Liver (tissue), 9 donors: ENCODE measurements around the gene CBR3. TPM values are rescaled to one million over a fixed set of nuclear protein-coding genes. Genes with fewer than 3 reads are reported as not detected.

Experiments used
- DNase-seq: peaks from one replicate; pipeline ENCODE4 v3.0.0-alpha.2; 2017; ENCODE audit warnings: low spot score
- H3K27ac ChIP-seq, 2 donors: one replicate each; pipeline ENCODE4 v1.7.0; 2013; ENCODE audit warnings: inconsistent platforms in 2 of 2, low read length in 2 of 2, control low read depth in 1 of 2, low read depth in 1 of 2, mild to moderate bottlenecking in 1 of 2
- H3K27me3 ChIP-seq, 4 donors: one replicate each; pipeline versions ENCODE4 v1.6.1 to v1.7.0; 2013; ENCODE audit warnings: low read length in 3 of 4, inconsistent platforms in 1 of 4, mild to moderate bottlenecking in 1 of 4, moderate library complexity in 1 of 4; ENCODE audit not compliant: control insufficient read depth in 4 of 4, insufficient read depth in 4 of 4
- H3K36me3 ChIP-seq, 4 donors: one replicate each; pipeline versions ENCODE4 v1.6.1 to v1.7.0; 2013; ENCODE audit warnings: low read length in 3 of 4, mild to moderate bottlenecking in 3 of 4, low read depth in 1 of 4, moderate library complexity in 1 of 4; ENCODE audit not compliant: control insufficient read depth in 4 of 4, insufficient read depth in 3 of 4
- H3K4me1 ChIP-seq, 4 donors: one replicate each; pipeline versions ENCODE4 v1.6.1 to v1.7.0; 2013; ENCODE audit warnings: low read length in 3 of 4, mild to moderate bottlenecking in 3 of 4, moderate library complexity in 1 of 4; ENCODE audit not compliant: control insufficient read depth in 4 of 4, insufficient read depth in 4 of 4
- H3K4me3 ChIP-seq, 3 donors: one replicate each; pipeline versions ENCODE4 v1.6.1 to v1.7.0; 2013; ENCODE audit warnings: low read length in 3 of 3, control low read depth in 1 of 3, low read depth in 1 of 3, mild to moderate bottlenecking in 1 of 3
- H3K9ac ChIP-seq, 2 donors: one replicate each; pipeline ENCODE4 v1.7.0; 2013; ENCODE audit warnings: low read length in 2 of 2, mild to moderate bottlenecking in 2 of 2, moderate library complexity in 2 of 2, control low read depth in 1 of 2, low read depth in 1 of 2
- H3K9me3 ChIP-seq, 4 donors: one replicate each; pipeline versions ENCODE4 v1.6.1 to v1.7.0; 2013; ENCODE audit warnings: low read length in 3 of 4; ENCODE audit not compliant: control insufficient read depth in 4 of 4
- EGR1 ChIP-seq, 2 donors: IDR thresholded peaks; 2 replicates each; pipeline ENCODE4 v1.6.1; 2016 to 2018; ENCODE audit warnings: antibody characterized with exemption in 2 of 2, low read depth in 2 of 2
- FOXA1 ChIP-seq: IDR thresholded peaks from 2 replicates; pipeline ENCODE4 v1.6.1; 2016; ENCODE audit warnings: antibody characterized with exemption
- FOXA2 ChIP-seq: IDR thresholded peaks from 2 replicates; pipeline ENCODE4 v1.6.1; 2016; ENCODE audit warnings: antibody characterized with exemption
- GABPA ChIP-seq, 2 donors: IDR thresholded peaks in 1 of 2; conservative IDR thresholded peaks in 1 of 2; 2 replicates each; pipeline ENCODE4 v1.6.1; 2016; ENCODE audit warnings: antibody characterized with exemption in 2 of 2, mild to moderate bottlenecking in 1 of 2, moderate library complexity in 1 of 2
- HNF4A ChIP-seq, 2 donors: conservative IDR thresholded peaks; 2 replicates each; pipeline ENCODE4 v1.6.1; 2016; ENCODE audit warnings: antibody characterized with exemption in 2 of 2, mild to moderate bottlenecking in 2 of 2
- HNF4G ChIP-seq: IDR thresholded peaks from 2 replicates; pipeline ENCODE4 v1.6.1; 2016; ENCODE audit warnings: antibody characterized with exemption
- JUND ChIP-seq, 2 donors: IDR thresholded peaks; 2 replicates each; pipeline ENCODE4 v1.6.1; 2016; ENCODE audit warnings: antibody characterized with exemption in 2 of 2
- NR2F2 ChIP-seq: IDR thresholded peaks from 2 replicates; pipeline ENCODE4 v1.6.1; 2016; ENCODE audit warnings: antibody characterized with exemption
- RAD21 ChIP-seq, 2 donors: IDR thresholded peaks; 2 replicates each; pipeline ENCODE4 v1.6.1; 2016; ENCODE audit warnings: antibody characterized with exemption in 2 of 2, mild to moderate bottlenecking in 2 of 2
- RXRA ChIP-seq, 2 donors: IDR thresholded peaks; 2 replicates each; pipeline ENCODE4 v1.6.1; 2017 to 2018; ENCODE audit warnings: antibody characterized with exemption in 2 of 2, mild to moderate bottlenecking in 1 of 2
- SP1 ChIP-seq: IDR thresholded peaks from 2 replicates; pipeline ENCODE4 v1.6.1; 2018; ENCODE audit warnings: antibody characterized with exemption, mild to moderate bottlenecking
- TAF1 ChIP-seq: conservative IDR thresholded peaks from 2 replicates; pipeline ENCODE4 v1.6.1; 2016; ENCODE audit warnings: antibody characterized with exemption, mild to moderate bottlenecking
- YY1 ChIP-seq: IDR thresholded peaks from 2 replicates; pipeline ENCODE4 v1.6.1; 2016; ENCODE audit warnings: antibody characterized with exemption, mild to moderate bottlenecking
- WGBS: extraction: QIAGEN DNeasy Blood & Tissue Kit; methylation state at CpG from one replicate; pipeline ENCODE4 v1.1.7; 2013; 5-methylcytosine and 5-hydroxymethylcytosine counted together
- polyA plus RNA-seq, 2 donors: library from polyadenylated mRNA; stranded (reverse) in 1 of 2; unstranded in 1 of 2; fragments of 200-250 nt in 1 of 2; fragments of >200 nt in 1 of 2; fragmentation: Nextera tagmentation in 1 of 2; extraction: Ambion mirVana in 1 of 2; gene quantifications; one replicate each; pipeline versions ENCODE4 v1.2.1 to v1.2.3, GENCODE V29; 2013 to 2015
- total RNA-seq, 2 donors: library from RNA; depleted of rRNA; stranded (reverse); fragments of >200 nt; gene quantifications; one replicate each; pipeline ENCODE4 v1.2.3, GENCODE V29; 2014
- TF ChIP-seq, protein P1 (sequence below): IDR thresholded peaks from 2 replicates; pipeline ENCODE4 v1.6.1; 2016; ENCODE audit warnings: antibody characterized with exemption
- TF ChIP-seq, protein P2 (sequence below): IDR thresholded peaks from 2 replicates; pipeline ENCODE4 v1.6.1; 2016; ENCODE audit warnings: antibody characterized with exemption
- TF ChIP-seq, protein P3 (sequence below): IDR thresholded peaks from 2 replicates; pipeline ENCODE4 v1.6.1; 2016; ENCODE audit warnings: antibody characterized with exemption
- TF ChIP-seq, protein P4 (sequence below): IDR thresholded peaks from 2 replicates; pipeline ENCODE4 v1.6.1; 2016; ENCODE audit warnings: antibody characterized with exemption, mild to moderate bottlenecking
- TF ChIP-seq, protein P5 (sequence below): fragments of 150-350 bp; IDR thresholded peaks from 2 replicates; pipeline ENCODE4 v1.5.1; 2017; ENCODE audit warnings: improper control_type of control experiment, low read depth, low read length; ENCODE audit not compliant: missing input control
- donor health status: healthy.
- donor health status: healthy.
- donor health status: healthy.
- donor health status: healthy.
- donor health status: healthy.

Gene CBR3
- total and polyA plus RNA-seq, 4 donors, result 0.31 to 0.70 (median 0.47) TPM

DNA sequence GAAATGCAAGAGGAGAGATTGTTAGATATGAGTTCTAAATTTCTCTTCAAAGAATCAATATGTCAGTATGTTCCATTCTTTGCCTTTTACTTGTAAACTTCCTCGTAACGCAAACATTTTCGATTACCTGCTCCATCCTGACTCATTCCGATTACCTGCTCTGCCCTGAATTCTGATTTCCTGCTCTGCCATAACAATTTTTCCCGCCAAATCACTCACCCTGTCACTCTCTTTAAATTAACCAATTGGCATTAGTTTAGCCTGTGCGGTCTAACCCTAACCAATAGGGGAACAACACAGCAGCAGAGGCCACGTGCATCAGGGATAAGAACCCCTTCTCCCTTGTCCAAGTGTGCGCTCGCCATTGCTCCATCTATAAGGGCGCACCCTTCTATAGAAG, 25.0 kb upstream of the CBR3 start:
- no peaks in the 10 kb centered on the region for H3K9me3 ChIP-seq
- no peak for DNase-seq
- H3K36me3 ChIP-seq, result no peaks in the 10 kb centered on the region
- WGBS, result 91% methylated on average over 10 of the region's 10 CpGs
- TF ChIP-seq, protein P1, sequence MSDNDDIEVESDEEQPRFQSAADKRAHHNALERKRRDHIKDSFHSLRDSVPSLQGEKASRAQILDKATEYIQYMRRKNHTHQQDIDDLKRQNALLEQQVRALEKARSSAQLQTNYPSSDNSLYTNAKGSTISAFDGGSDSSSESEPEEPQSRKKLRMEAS, result no peak
- TF ChIP-seq HNF4G (no peak), FOXA2 (no peak), NR2F2 (no peak), RAD21 (IDR thresholded peaks at IDR 0.05) (no peak), RXRA (IDR thresholded peaks at IDR 0.05) (no peak), JUND (IDR thresholded peaks at IDR 0.05) (no peak)
- TF ChIP-seq, protein P2, sequence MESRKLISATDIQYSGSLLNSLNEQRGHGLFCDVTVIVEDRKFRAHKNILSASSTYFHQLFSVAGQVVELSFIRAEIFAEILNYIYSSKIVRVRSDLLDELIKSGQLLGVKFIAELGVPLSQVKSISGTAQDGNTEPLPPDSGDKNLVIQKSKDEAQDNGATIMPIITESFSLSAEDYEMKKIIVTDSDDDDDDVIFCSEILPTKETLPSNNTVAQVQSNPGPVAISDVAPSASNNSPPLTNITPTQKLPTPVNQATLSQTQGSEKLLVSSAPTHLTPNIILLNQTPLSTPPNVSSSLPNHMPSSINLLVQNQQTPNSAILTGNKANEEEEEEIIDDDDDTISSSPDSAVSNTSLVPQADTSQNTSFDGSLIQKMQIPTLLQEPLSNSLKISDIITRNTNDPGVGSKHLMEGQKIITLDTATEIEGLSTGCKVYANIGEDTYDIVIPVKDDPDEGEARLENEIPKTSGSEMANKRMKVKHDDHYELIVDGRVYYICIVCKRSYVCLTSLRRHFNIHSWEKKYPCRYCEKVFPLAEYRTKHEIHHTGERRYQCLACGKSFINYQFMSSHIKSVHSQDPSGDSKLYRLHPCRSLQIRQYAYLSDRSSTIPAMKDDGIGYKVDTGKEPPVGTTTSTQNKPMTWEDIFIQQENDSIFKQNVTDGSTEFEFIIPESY, result no peak
- H3K27ac ChIP-seq, result no peak overlapping the region
- H3K4me1 ChIP-seq, result peaks cover 0 to 7% (median 3%) of the 10 kb centered on the region in 4 donors
- H3K9ac ChIP-seq, result no peak overlapping the region
- H3K27me3 ChIP-seq, result no peaks in the 10 kb centered on the region
- H3K4me3 ChIP-seq, result no peak overlapping the region

DNA sequence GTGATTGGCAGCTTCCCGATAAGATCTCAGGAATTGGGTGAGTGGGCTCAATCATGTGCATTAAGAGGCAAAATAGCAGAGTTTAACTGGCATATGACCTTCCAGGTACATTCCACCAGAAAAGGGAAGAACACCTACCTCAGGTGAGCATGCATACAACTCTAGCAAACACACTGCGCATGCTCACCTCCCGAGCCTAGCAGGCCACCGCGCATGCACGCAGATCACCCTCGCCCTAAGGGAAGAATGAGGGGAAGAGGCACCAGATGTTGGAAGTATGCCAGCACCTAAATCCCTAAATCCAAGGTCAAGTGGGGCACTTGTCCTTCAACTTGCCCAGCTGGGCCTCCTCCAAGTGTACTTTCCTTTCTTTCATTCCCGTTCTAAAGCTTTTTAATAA, 23.6 kb upstream of the CBR3 start:
- no peaks in the 10 kb centered on the region for H3K27me3 ChIP-seq
- no peak overlapping the region for H3K9ac ChIP-seq
- H3K36me3 ChIP-seq, result no peaks in the 10 kb centered on the region
- DNase-seq, result no peak
- H3K27ac ChIP-seq, result no peak overlapping the region
- peaks cover 0 to 7% (median 3%) of the 10 kb centered on the region in 4 donors for H3K4me1 ChIP-seq
- 76% methylated on average over 8 of the region's 8 CpGs for WGBS
- H3K9me3 ChIP-seq, result no peaks in the 10 kb centered on the region
- TF ChIP-seq FOXA1, result no peak
- no peak for TF ChIP-seq RAD21 (IDR thresholded peaks at IDR 0.05)
- no peak for TF ChIP-seq EGR1 (IDR thresholded peaks at IDR 0.05; ENCODE audit: low read depth in 2 of 2)
- no peak for TF ChIP-seq YY1
- no peak for TF ChIP-seq NR2F2
- no peak for TF ChIP-seq HNF4G
- no peak for TF ChIP-seq FOXA2
- TF ChIP-seq, protein P3, sequence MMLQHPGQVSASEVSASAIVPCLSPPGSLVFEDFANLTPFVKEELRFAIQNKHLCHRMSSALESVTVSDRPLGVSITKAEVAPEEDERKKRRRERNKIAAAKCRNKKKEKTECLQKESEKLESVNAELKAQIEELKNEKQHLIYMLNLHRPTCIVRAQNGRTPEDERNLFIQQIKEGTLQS, result no peak
- TF ChIP-seq, protein P4, sequence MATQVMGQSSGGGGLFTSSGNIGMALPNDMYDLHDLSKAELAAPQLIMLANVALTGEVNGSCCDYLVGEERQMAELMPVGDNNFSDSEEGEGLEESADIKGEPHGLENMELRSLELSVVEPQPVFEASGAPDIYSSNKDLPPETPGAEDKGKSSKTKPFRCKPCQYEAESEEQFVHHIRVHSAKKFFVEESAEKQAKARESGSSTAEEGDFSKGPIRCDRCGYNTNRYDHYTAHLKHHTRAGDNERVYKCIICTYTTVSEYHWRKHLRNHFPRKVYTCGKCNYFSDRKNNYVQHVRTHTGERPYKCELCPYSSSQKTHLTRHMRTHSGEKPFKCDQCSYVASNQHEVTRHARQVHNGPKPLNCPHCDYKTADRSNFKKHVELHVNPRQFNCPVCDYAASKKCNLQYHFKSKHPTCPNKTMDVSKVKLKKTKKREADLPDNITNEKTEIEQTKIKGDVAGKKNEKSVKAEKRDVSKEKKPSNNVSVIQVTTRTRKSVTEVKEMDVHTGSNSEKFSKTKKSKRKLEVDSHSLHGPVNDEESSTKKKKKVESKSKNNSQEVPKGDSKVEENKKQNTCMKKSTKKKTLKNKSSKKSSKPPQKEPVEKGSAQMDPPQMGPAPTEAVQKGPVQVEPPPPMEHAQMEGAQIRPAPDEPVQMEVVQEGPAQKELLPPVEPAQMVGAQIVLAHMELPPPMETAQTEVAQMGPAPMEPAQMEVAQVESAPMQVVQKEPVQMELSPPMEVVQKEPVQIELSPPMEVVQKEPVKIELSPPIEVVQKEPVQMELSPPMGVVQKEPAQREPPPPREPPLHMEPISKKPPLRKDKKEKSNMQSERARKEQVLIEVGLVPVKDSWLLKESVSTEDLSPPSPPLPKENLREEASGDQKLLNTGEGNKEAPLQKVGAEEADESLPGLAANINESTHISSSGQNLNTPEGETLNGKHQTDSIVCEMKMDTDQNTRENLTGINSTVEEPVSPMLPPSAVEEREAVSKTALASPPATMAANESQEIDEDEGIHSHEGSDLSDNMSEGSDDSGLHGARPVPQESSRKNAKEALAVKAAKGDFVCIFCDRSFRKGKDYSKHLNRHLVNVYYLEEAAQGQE, result no peak
- TF ChIP-seq HNF4A (conservative IDR thresholded peaks at IDR 0.05), result no peak
- no peak for TF ChIP-seq GABPA (IDR thresholded peaks at IDR 0.05 in 1 of 2, conservative IDR thresholded peaks at IDR 0.05 in 1 of 2)
- no peak for TF ChIP-seq SP1
- TF ChIP-seq, protein P5, sequence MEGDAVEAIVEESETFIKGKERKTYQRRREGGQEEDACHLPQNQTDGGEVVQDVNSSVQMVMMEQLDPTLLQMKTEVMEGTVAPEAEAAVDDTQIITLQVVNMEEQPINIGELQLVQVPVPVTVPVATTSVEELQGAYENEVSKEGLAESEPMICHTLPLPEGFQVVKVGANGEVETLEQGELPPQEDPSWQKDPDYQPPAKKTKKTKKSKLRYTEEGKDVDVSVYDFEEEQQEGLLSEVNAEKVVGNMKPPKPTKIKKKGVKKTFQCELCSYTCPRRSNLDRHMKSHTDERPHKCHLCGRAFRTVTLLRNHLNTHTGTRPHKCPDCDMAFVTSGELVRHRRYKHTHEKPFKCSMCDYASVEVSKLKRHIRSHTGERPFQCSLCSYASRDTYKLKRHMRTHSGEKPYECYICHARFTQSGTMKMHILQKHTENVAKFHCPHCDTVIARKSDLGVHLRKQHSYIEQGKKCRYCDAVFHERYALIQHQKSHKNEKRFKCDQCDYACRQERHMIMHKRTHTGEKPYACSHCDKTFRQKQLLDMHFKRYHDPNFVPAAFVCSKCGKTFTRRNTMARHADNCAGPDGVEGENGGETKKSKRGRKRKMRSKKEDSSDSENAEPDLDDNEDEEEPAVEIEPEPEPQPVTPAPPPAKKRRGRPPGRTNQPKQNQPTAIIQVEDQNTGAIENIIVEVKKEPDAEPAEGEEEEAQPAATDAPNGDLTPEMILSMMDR, result no peak
- TF ChIP-seq, protein P1, result no peak
- TF ChIP-seq RXRA (IDR thresholded peaks at IDR 0.05), result no peak
- TF ChIP-seq, protein P2, result no peak
- TF ChIP-seq TAF1, result no peak
- TF ChIP-seq JUND (IDR thresholded peaks at IDR 0.05), result no peak
- H3K4me3 ChIP-seq, result no peak overlapping the region
